Skeletal muscle cell (primary cell): ENCODE data around the gene CERS6.

ENCODE experiments used
- DNase-seq: peaks from one replicate; pipeline ENCODE4 v3.0.0-alpha.2; 2010; ENCODE audit warnings: low read depth
- H3K4me3 ChIP-seq: 2 replicates; pipeline ENCODE4 v1.5.1; 2011; ENCODE audit warnings: low read depth, mild to moderate bottlenecking, control low read depth, low read length, moderate library complexity

CERS6 gene

DNA sequence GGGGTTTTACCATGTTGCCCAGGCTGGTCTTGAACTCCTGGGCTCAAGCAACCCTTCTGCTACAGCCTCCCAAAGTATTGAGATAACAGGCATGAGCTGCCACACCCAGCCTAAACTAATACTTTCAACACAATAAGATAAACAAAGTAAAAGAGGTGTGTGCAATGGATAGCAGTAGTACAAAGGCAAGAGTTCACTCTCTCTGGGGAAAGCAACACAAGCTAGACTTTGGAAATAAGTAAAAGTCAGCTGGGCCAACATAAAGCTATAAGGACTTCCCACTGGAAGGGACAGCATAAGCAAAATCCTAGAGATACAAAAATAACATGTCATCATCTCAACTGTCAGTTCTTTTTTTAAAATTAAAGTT, 341.2 kb downstream of the CERS6 start:
- no peak overlapping the region for H3K4me3 ChIP-seq
- DNase-seq = no peak

DNA sequence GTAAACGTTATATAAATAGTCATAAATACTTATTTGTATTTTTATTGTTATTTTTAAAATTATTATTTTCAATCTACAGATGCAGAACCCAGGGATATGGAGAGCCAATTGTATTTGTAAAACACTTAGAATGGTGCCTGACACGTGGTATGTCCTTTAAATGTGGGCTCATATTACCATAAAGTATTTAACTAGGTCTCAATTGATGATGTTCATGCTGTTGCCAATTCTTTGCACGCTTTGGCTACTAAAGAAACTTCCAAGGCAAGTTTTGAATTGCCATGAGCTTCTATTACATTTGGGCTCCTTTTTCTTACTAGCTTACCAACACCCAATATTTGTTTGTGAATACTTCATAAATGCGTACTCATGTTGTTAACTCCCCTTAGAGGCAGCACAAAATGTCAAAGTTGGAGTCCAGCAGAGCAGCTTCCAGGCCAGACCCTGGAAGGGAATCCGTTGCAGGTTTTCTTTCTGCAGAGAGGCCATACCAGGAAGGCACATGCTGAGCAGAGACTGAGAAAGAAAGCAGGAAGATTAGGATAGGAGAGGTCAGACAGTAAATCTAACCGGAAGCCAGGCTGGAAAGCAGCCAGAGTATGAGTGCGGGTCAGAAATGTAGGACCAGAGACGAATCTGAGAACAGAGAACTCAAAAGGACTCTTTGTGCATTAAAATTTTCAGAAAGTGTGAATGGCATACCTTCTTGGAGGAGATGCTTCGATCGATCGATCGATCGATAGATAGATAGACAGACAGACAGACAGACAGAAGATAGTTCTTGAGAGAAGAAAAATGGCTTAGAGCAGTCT, 342.2 kb downstream of the CERS6 start:
- DNase-seq = no peak
- no peak overlapping the region for H3K4me3 ChIP-seq

DNA sequence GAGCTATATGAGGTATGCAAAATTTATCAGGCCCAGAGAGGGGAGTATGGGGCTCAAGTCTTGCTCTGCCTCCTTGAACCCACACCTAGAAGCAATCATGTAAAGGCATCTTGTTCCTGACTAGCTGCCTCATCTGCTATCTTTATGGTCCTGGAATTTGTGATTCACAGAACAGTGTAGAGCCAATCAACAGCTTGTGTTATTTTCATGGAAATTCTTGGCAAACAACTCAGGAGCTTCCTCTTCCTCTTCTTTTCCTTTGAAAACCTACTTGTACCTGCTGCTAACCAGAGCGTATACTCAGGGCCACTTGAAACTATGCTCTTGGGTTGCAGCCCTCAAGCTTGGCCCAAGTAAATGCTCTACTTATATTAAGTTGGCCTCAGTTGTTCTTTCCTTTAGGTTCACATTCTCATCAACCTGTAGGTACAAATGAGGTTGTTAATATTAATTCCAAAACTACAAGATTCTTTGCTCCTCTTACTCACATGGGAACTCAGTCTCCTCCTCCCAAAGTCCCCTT, 342.9 kb downstream of the CERS6 start:
- H3K4me3 ChIP-seq = no peak overlapping the region
- DNase-seq = no peak

DNA sequence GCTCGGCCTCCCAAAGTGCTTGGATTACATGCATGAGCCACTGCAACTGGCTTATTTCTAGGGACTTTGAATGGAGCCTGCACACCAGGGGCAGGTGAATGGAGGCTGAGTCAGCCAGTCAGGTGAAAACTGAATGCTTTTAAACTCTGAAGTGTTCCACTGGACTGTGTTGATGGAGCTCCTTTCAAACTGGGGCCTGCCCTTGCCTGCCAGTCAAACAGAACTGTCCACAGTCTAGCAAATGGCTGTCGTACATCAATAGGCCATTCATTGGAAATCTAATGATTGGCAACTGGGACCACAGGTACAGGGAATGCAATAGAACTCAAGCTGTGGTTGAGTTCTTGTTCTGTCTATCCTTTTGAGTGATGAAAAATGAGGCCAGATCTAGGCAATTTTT, 345.4 kb downstream of the CERS6 start:
- no peak overlapping the region for H3K4me3 ChIP-seq
- DNase-seq = no peak

DNA sequence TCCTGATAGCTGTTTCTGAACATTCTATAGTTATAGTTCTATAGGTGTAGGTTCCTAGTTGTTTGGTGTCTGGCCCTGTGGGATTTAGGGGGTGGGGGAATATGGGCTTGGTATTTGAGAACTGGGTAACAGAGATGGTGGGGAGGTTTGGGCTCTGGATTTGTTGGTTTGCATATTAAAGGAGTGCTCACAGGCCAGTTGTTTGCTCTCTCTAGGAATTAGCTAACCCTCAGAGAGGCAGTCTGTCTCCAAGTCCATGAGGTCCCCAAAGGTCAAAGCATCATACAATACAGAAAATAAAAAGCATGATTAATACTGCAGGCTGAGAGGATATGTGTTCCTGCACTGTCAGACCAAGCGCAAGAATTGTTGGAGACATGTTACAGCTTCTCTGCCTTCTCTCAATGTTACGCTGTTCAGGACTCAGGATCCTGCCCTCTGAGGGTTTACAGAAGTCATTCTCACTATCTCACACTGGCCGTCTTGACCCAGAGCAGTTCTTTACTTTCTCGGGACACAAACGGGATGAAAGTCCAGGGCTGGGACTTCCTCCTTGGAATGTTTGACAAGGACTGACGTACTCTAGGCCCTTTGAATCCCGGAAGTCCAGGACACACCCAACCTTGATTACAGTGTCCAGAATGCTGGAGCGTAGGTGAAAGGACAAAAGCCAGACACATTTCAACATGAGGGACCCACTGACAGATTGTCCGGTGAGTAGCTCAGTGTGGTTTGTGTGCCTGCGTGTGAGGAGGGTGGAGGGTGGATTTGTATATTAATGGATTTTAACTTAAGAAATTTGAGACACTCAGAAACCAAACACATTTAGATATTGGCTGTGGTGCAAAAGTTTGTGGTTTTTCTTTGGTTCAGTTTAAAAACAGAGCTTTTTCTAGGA, 346.1 kb downstream of the CERS6 start, which contains the start of gene NOSTRIN:
NOSTRIN (plus strand) TSS at position 677 of the 898 bp plus-strand sequence; CDS start at position 687, 10 bp downstream.
- H3K4me3 ChIP-seq = no peak within 1 kb of the TSS
- DNase-seq = no peak

DNA sequence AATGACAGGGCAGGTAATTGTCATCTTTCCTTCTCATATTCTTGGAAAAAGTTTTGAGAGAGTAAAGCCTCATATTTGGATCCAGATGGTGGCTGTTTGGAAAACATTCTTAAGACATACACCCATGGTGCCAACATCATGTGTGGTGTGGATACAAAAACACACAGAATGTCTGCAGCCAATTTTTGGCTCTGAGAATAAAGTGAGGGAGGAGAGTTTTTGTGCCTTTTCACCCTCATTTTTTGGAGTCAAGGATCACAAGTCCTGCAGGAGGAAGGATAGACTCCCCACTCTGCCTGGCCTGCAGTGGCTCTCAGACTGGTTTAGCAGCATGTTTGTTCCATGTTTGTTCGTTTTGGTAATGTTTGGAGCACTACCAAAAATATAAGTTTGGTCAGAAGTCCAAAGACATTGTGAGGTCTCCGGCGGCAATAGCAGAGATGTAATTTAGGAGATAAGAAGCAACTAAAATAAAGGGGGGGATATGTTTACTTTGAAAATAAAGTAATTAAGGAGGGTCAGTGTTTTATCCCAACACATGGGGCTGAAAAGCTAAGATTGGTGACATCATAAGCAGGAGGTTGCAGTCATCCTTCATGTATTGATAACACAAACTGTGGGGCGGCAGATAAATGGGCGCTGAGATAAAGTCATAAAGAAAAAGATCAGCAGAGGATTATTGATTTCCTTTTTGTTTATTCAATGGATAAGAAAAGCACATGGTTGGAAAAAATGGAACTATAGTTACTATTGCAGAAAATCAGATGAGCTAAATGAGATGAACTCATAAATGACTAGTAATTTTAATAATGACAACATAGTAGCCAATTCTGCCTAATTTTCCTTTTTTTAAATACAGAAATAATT, 347.0 kb downstream of the CERS6 start:
- DNase-seq = no peak
- H3K4me3 ChIP-seq = no peak overlapping the region

DNA sequence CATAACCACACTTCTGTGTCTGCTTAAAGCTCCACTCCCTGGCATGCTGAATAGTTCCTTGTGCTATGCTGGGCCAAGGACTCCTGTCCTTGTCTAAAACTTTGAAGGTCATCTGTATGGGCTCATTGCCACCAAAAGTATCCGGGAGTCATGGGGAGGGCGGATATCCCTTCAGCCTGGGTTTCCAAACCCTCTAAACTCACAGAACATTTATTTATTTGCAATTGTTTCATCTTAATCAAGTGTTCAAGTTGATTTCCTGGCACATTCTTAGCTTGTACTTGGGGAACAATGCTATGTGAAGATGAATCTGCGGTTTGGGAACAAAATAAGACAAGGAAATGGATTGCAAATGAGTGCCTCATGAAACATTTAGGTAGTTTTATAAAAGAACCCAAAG, 348.1 kb downstream of the CERS6 start:
- no peak overlapping the region for H3K4me3 ChIP-seq
- no peak for DNase-seq

DNA sequence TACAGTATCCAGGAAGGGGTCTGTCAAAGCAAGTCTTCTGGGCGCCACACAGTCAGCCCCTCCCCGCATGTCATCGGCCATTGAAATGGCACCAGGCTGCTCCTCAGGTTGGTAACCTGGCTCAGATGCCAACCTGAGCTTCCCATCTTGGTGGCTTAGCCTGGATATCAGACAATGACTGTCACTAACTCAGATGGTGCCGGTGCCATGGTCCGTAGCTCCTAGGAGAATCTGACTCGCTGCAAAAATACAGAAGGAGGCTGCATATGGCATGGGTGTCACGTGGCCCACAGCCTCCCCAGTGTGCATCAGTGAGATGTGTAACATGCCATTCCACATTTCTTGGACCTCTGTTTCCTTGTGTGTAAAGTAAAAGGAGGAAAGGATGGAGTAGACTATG, 349.5 kb downstream of the CERS6 start:
- H3K4me3 ChIP-seq = no peak overlapping the region
- DNase-seq = no peak

DNA sequence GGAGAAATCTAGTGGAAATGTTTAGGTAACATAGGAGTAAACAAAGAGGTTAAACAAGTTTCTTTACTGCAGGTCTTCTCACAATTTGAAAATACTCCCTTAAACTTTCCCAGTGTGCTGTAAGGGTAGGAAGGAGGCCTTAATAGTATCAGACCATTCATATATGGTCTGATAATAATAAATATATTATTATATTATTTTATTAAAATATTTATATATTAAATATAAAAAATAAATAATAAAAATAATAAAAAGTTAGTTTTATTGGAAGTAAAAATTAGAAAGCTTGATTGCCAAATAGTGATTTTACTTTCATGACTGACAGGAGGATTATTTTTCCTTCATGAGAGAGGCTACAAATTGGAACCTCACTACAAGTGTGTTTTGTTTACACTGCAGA, 353.5 kb downstream of the CERS6 start:
- no peak overlapping the region for H3K4me3 ChIP-seq
- DNase-seq = no peak

DNA sequence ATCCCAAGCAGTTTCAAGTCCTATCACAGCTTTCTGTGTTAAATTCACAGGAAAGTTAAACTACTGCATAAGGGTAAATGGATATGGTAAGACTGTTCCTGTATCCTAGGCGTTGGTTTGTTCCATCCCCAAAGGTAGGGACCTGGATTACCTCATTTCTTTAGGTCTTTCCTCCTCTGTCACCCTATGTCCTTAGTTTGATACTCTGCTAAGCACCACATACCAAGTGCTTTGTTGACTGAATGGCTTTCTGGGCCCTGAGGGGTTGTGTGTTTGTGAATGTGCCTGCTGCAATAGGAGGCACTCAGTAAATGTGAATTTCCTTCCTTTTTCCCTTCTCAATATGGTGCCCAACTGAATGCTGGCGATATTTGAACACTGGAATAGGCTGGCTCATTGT, 354.2 kb downstream of the CERS6 start:
- DNase-seq = no peak
- H3K4me3 ChIP-seq = no peak overlapping the region

DNA sequence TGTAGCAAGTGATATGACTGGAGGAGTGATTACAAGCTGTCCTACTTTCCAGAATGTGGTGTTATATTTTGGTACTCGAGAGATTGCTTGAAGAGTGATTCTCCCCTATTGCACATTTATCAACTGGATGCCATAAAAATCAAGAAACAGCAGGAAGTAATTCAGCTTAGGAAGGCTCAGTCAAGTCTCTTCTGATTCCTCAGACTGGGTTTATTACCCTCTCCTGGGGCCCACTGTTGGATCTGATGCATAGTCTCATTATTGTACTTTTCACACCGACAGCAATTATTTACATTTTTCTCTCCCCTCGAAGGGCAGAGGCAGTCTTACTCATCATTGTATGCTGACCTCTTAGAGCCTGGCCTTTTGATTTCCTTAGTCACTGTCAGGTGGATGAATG, 355.6 kb downstream of the CERS6 start:
- DNase-seq = no peak
- H3K4me3 ChIP-seq = no peak overlapping the region

DNA sequence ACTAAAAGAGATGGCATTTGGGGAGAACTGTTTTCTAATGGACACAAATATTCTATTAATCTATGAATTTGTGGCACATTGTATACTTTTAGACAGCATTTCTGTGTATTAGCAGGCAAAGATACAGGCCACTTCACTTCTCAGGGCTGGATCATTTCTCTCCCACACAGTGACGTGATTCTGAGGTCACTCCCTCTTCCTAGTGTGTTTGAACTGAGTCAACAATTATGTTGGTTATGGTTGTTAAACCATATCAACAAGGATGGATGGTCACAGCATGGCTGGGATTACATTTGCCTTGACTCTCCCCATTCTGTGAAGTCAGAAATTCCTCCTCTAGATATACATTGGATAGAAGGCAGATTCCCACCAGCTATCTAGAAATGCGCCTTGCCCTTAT, 358.0 kb downstream of the CERS6 start:
- H3K4me3 ChIP-seq = no peak overlapping the region
- no peak for DNase-seq

DNA sequence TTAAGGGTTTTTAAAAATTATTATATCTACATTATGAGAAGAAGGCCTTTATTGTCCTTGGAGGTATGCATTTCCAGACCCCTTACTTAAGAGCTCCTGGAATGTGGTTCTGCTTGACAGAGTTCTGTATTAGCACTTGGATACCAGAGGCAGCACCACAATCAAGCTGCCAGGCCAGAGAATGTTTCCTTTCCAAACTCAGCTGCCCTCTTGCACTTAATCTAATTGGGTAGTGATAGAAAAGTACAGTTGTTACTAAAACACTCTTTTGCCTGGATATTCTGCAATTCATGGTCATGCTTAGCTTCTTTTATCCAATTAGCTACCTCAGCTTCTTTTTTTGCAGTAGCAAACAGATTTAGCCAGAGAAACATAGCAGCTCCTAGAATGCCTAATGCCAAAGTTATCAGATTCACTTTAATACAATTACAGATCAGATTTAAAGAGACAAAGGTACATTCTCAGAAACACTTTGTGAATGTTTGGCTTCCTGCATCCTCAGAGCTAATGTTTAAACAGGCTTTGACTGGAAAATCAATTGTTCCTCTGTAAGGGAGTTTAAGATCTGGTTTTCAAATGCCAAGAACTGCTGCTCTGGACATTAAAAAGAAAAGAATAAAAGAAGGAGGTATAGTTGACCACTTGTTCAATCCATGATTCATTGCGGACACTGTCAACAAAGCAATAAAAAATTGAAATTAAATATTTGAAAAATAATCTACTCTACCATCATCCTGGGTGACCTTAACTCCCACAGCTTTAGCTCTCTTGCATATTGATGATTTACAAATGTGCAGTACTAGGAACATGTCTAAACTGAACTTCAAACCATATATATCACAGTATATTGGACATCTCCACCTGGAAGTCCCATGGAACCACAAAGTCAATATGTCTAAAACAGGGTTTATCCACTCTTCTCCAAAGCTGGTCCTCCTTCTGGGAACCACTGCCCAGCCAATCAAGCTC, 359.2 kb downstream of the CERS6 start:
- H3K4me3 ChIP-seq = no peak overlapping the region
- no peak for DNase-seq

DNA sequence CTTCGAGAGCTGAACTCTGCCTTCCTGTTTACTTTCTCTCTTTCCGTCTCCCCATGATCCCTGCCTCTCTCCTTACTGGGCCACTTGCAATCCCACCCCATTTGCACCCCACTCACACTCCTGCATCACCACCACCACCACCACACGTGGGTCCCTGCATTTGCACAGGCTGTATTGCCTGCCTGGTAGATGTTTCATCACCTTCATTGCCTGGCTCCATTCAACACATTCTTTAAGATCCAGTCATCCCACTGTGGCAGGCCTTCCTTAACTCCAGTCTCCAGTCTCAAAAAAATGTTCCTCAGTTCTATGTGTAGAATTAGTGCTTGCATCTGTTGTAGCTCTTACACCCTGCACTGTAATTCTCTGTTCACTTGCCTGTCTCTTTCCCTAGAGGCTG, 360.3 kb downstream of the CERS6 start:
- no peak overlapping the region for H3K4me3 ChIP-seq
- DNase-seq = peak; percentile 77

DNA sequence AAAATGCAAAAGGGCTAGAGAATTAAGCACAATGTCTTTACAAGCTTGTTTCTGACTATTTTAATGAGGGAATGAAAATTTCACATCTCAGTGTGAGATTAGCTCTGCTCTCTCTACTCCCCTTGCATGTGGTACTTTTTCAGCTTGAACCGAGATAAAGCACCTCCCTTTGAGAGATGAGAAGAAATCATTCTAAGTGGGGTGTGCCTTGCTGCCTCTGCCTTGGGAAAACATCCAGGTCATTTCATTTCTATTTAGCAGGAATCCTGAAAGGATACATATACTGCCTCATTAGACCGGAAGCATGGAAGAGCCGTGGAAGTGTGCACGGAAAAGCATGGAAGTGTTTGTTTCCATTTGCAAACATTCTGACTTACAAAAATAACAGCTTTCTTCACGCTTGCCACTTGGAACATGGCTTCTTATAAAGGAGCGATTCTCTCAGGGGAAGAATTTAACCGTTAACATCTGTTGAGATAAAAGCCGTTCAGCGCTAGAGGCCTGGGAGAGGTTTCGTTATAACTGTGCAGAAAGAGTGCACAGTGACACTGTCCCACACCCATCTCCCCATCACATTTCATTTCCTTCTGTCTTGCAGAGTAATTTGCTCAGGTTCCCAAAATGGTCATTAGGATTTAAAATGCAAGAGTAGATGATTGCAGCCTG, 363.1 kb downstream of the CERS6 start:
- no peak overlapping the region for H3K4me3 ChIP-seq
- DNase-seq = no peak

DNA sequence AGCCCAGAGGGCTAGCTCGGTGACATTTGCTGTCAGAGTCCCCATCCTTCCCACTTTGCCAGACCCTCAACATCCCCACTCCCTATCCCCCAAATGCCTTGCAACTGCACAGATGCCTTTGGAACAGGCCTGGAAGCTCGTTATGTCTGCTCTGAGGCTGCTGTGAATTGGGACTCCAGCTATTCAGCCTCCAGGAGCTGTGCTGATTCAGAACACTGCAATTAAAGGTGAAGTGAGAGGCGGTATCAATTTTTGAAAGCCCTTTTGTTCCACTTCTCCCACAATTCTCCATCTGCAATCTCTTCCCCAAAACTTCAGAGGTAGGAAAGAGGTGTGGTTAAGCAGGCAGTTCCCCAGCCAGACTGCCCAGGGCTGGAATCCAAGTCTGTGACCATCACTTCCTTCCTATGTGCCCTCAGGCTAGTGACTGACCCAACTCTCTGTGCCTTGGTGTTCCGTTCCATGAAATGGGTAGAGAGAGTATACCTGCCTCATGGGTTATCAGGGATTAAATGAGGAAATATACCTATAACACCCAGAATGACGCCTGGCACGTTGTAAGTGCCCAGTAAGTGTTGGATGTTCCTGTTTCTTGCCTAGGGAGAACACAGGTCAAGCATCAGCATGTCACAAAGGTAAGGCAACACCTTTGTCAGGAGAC, 363.9 kb downstream of the CERS6 start:
- no peak overlapping the region for H3K4me3 ChIP-seq
- DNase-seq = no peak

DNA sequence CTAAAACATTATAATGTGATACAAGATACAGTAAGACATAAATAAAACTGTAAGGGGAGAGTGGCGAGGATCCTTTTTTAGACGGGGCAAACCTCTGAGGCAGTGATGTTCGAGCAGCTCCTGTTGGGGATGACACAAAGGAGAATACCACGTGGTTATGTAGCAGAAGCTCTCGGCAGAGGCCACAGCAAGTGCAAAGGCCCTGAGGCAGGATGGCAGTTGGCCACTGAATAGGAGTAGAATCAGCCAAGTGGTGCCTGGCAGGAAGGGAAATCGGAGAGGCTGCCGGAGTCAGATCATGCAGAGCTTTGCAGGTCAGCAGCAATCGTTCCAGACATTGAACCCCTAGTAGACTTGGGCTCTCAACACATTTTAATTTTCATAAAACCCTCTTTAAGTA, 365.5 kb downstream of the CERS6 start:
- H3K4me3 ChIP-seq = no peak overlapping the region
- no peak for DNase-seq
